ENCODE measurements around the gene TMA7B. TPM values are rescaled to one million over a fixed set of nuclear protein-coding genes. Genes with fewer than 3 reads are reported as not detected.

TMA7B gene
- total RNA-seq, 1 donor from 2014 or later: not detected

- Histone ChIP-seq H3K4me3 (ENCODE audit: low read depth, low read length) (no peak overlapping the region), H3K27me3 (ENCODE audit: control insufficient read depth, insufficient read depth, low read length) (peaks cover 15% of the 10 kb centered on the region), H3K36me3 (ENCODE audit: control insufficient read depth, insufficient read depth, low read length) (no peaks in the 10 kb centered on the region)
- no peak for TF ChIP-seq CTCF (IDR thresholded peaks at IDR 0.05; ENCODE audit: insufficient read depth, low read length, severe bottlenecking)
- DNase-seq (ENCODE audit: low read depth): no peak
- FAIRE-seq: no peak
Measured at GRCh38 chr22:39915295-39915726, 44.9 kb upstream of the TMA7B start.

GRCh38 chr22:39916496-39916895, 43.7 kb upstream of the TMA7B start:
- TF ChIP-seq CTCF (IDR thresholded peaks at IDR 0.05; ENCODE audit: insufficient read depth, low read length, severe bottlenecking): no peak
- Histone ChIP-seq H3K4me3 (ENCODE audit: low read depth, low read length) (no peak overlapping the region), H3K36me3 (ENCODE audit: control insufficient read depth, insufficient read depth, low read length) (no peaks in the 10 kb centered on the region), H3K27me3 (ENCODE audit: control insufficient read depth, insufficient read depth, low read length) (peaks cover 12% of the 10 kb centered on the region)
- FAIRE-seq (no peak), DNase-seq (ENCODE audit: low read depth) (no peak)

- H3K36me3 ChIP-seq (ENCODE audit: control insufficient read depth, insufficient read depth, low read length): no peaks in the 10 kb centered on the region
- DNase-seq (ENCODE audit: low read depth): no peak
- no peak for TF ChIP-seq CTCF (IDR thresholded peaks at IDR 0.05; ENCODE audit: insufficient read depth, low read length, severe bottlenecking)
- FAIRE-seq: no peak
- H3K27me3 ChIP-seq (ENCODE audit: control insufficient read depth, insufficient read depth, low read length): peaks cover 13% of the 10 kb centered on the region
- no peak overlapping the region for H3K4me3 ChIP-seq (ENCODE audit: low read depth, low read length)
Measured at GRCh38 chr22:39917197-39917643, 43.0 kb upstream of the TMA7B start.

- FAIRE-seq (no peak), DNase-seq (ENCODE audit: low read depth) (peak; percentile 40)
- Histone ChIP-seq H3K4me3 (ENCODE audit: low read depth, low read length) (no peak overlapping the region), H3K36me3 (ENCODE audit: control insufficient read depth, insufficient read depth, low read length) (no peaks in the 10 kb centered on the region), H3K27me3 (ENCODE audit: control insufficient read depth, insufficient read depth, low read length) (peaks cover 15% of the 10 kb centered on the region)
- TF ChIP-seq CTCF (IDR thresholded peaks at IDR 0.05; ENCODE audit: insufficient read depth, low read length, severe bottlenecking): no peak
Measured at GRCh38 chr22:39917776-39918495, 42.3 kb upstream of the TMA7B start.

- H3K27me3 ChIP-seq (ENCODE audit: control insufficient read depth, insufficient read depth, low read length): peaks cover 12% of the 10 kb centered on the region
- FAIRE-seq (no peak), DNase-seq (ENCODE audit: low read depth) (no peak)
- no peak for TF ChIP-seq CTCF (IDR thresholded peaks at IDR 0.05; ENCODE audit: insufficient read depth, low read length, severe bottlenecking)
- no peak overlapping the region for H3K4me3 ChIP-seq (ENCODE audit: low read depth, low read length)
- no peaks in the 10 kb centered on the region for H3K36me3 ChIP-seq (ENCODE audit: control insufficient read depth, insufficient read depth, low read length)
Measured at GRCh38 chr22:39920134-39920743, 40.0 kb upstream of the TMA7B start.
